Measurements from ENCODE around the gene DCTD. TPM values are rescaled to one million over a fixed set of nuclear protein-coding genes. Genes with fewer than 3 reads are reported as not detected.

DCTD gene
- total and polyA plus RNA-seq, 2 of the 13 experiments (the other 11 are each of a cell fraction or from before 2014, with no cell fraction given), result 85.1 to 95.3 TPM

DNA sequence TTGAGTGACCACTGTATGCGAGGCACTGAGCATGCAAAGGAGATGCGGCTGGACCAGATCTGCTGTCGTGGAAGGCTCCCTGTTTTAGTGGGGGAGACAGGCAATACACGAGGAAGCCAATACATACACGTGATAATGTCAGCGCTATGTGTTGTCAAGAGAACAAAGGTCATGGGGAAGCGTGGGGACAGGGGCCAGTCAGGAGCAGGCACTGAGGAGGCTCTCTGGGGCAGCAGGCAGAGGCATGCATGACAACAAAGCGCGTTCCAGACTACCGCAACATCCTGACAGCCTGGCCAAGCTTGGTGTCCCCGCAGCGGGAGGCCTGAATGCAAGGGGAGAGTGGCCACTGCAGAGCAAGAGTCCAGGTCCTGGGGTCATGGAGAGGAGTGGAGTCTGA lies 61.9 kb downstream of the DCTD start (continued):
- TF ChIP-seq KAT2B (IDR thresholded peaks at IDR 0.05; ENCODE audit: borderline replicate concordance, low read depth, low read length), result no peak
- TF ChIP-seq BRF2 (CRISPR knock-in tag; IDR thresholded peaks at IDR 0.05), result 0 out of 2 replicates have a peak, but pooled peaks have one; percentile 14
- peak; percentile 40; the same call in 1 of the 2 replicates for TF ChIP-seq ZNF121 (CRISPR knock-in tag; IDR thresholded peaks at IDR 0.05)
- TF ChIP-seq SP1 (IDR thresholded peaks at IDR 0.05), result no peak
- TF ChIP-seq SP1 (CRISPR knock-in tag; IDR thresholded peaks at IDR 0.05), result no peak
- TF ChIP-seq ZNF234 (CRISPR knock-in tag; conservative IDR thresholded peaks at IDR 0.05), result no peak
- TF ChIP-seq MAZ (IDR thresholded peaks at IDR 0.05; ENCODE audit: borderline replicate concordance, low read depth, low read length), result no peak
- peak; percentile 60 for TF ChIP-seq MAZ (CRISPR knock-in tag; IDR thresholded peaks at IDR 0.05; ENCODE audit: low read depth)
- TF ChIP-seq FOXA3 (CRISPR knock-in tag; IDR thresholded peaks at IDR 0.05), result peak; percentile 49
- 0 out of 2 replicates have a peak, but pooled peaks have one; percentile 47 for TF ChIP-seq HDAC2 (CRISPR knock-in tag; IDR thresholded peaks at IDR 0.05)
- TF ChIP-seq AGO2 (optimal IDR thresholded peaks at IDR 0.05; ENCODE audit: low read depth, low read length), result no peak
- TF ChIP-seq SAP130 (CRISPR knock-in tag; IDR thresholded peaks at IDR 0.05; ENCODE audit: low read depth), result peak; percentile 61
- no peak for TF ChIP-seq ZNF432 (CRISPR knock-in tag; IDR thresholded peaks at IDR 0.05; ENCODE audit: borderline replicate concordance)
- no peak for TF ChIP-seq KLF9 (CRISPR knock-in tag; IDR thresholded peaks at IDR 0.05; ENCODE audit: low read depth)
- no peak for TF ChIP-seq ZNF619 (CRISPR knock-in tag; IDR thresholded peaks at IDR 0.05)
- TF ChIP-seq, protein P1, sequence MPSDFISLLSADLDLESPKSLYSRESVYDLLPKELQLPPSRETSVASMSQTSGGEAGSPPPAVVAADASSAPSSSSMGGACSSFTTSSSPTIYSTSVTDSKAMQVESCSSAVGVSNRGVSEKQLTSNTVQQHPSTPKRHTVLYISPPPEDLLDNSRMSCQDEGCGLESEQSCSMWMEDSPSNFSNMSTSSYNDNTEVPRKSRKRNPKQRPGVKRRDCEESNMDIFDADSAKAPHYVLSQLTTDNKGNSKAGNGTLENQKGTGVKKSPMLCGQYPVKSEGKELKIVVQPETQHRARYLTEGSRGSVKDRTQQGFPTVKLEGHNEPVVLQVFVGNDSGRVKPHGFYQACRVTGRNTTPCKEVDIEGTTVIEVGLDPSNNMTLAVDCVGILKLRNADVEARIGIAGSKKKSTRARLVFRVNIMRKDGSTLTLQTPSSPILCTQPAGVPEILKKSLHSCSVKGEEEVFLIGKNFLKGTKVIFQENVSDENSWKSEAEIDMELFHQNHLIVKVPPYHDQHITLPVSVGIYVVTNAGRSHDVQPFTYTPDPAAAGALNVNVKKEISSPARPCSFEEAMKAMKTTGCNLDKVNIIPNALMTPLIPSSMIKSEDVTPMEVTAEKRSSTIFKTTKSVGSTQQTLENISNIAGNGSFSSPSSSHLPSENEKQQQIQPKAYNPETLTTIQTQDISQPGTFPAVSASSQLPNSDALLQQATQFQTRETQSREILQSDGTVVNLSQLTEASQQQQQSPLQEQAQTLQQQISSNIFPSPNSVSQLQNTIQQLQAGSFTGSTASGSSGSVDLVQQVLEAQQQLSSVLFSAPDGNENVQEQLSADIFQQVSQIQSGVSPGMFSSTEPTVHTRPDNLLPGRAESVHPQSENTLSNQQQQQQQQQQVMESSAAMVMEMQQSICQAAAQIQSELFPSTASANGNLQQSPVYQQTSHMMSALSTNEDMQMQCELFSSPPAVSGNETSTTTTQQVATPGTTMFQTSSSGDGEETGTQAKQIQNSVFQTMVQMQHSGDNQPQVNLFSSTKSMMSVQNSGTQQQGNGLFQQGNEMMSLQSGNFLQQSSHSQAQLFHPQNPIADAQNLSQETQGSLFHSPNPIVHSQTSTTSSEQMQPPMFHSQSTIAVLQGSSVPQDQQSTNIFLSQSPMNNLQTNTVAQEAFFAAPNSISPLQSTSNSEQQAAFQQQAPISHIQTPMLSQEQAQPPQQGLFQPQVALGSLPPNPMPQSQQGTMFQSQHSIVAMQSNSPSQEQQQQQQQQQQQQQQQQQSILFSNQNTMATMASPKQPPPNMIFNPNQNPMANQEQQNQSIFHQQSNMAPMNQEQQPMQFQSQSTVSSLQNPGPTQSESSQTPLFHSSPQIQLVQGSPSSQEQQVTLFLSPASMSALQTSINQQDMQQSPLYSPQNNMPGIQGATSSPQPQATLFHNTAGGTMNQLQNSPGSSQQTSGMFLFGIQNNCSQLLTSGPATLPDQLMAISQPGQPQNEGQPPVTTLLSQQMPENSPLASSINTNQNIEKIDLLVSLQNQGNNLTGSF (CRISPR knock-in tag; IDR thresholded peaks at IDR 0.05), result peak; percentile 50; the same call in 1 of the 2 replicates
- TF ChIP-seq, protein P2, sequence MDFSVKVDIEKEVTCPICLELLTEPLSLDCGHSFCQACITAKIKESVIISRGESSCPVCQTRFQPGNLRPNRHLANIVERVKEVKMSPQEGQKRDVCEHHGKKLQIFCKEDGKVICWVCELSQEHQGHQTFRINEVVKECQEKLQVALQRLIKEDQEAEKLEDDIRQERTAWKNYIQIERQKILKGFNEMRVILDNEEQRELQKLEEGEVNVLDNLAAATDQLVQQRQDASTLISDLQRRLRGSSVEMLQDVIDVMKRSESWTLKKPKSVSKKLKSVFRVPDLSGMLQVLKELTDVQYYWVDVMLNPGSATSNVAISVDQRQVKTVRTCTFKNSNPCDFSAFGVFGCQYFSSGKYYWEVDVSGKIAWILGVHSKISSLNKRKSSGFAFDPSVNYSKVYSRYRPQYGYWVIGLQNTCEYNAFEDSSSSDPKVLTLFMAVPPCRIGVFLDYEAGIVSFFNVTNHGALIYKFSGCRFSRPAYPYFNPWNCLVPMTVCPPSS (IDR thresholded peaks at IDR 0.05), result no peak
- no peak for TF ChIP-seq DPF2 (CRISPR knock-in tag; IDR thresholded peaks at IDR 0.05; ENCODE audit: borderline replicate concordance, low read depth)
- no peak for TF ChIP-seq CREB1 (IDR thresholded peaks at IDR 0.05)
- no peak for TF ChIP-seq CREB1 (CRISPR knock-in tag; IDR thresholded peaks at IDR 0.05)
- no peak for TF ChIP-seq ZNF720 (CRISPR knock-in tag; IDR thresholded peaks at IDR 0.05)
- TF ChIP-seq TGIF2 (CRISPR knock-in tag; IDR thresholded peaks at IDR 0.05), result 0 out of 2 replicates have a peak, but pooled peaks have one; percentile 45
- TF ChIP-seq CENPBD1 (CRISPR knock-in tag; IDR thresholded peaks at IDR 0.05; ENCODE audit: borderline replicate concordance, low read depth), result no peak
- peak; percentile 50; the same call in 1 of the 2 replicates for TF ChIP-seq TBX2 (CRISPR knock-in tag; IDR thresholded peaks at IDR 0.05; ENCODE audit: borderline replicate concordance)

All from HepG2 (cell line).